ENCODE results near the gene UQCRQ.

The UQCRQ gene

GRCh38 chr5:132871459-132872284 lies 5.2 kb downstream of the UQCRQ start:
- no peak for DNase-seq

DNA sequence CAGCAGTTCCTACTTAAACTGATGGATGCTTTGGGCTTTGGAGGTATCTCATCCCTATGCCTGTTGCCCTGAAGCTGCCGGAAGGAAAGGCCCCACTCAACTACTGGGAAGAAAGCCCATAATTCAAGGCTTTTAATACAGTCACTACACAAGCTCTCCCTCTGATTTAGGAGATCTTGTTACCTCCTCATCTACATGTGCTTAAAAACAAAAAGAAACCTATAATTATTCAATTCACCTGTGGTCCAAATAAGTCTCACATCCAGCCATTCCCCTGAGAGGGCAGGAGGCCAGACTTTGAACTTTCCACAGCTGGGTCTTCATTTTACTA lies 6.3 kb downstream of the UQCRQ start:
- no peak for DNase-seq

DNA sequence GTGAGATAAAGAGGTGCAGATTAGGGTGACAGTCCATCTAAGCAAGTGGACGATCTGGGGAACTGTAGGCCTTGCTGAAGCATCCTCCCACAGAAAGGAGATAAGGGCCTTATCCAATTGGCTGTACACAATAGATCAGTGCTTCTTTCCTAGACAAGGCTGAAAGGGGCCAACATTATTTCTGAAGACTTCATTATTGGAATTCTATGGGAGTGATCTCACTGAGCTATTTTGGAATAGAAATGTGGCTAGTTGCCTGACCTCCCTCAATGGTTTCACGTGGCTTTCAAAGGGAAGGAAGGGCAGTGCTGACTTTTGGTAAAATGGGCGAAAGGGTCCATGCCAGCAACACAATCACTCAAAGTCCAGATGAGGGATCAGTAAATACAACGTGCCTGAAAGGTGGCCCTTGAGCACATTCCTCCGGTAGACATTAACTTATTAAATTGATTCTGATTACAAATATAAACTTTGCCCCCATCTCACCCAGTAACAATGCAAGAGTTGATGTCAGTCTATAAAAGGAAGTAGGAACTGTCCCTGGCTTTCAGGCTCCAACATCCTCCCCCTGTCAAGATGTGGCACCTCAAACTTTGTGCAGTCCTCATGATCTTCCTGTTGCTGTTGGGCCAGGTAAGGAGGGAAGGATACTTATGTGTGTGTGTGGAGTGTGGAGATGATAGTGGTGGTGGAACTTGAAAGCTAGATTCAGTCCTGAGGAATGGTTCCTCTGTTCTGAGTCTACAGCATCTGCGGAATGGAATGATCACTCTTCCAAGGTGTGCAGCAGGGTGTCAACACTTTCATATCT lies 6.9 kb downstream of the UQCRQ start, which contains the start of gene LEAP2:
Gene LEAP2, plus strand, starts transcription at position 550 of the 811 bp plus-strand sequence. Its CDS starts 27 bp downstream, at position 577.
- no peak for DNase-seq

DNA sequence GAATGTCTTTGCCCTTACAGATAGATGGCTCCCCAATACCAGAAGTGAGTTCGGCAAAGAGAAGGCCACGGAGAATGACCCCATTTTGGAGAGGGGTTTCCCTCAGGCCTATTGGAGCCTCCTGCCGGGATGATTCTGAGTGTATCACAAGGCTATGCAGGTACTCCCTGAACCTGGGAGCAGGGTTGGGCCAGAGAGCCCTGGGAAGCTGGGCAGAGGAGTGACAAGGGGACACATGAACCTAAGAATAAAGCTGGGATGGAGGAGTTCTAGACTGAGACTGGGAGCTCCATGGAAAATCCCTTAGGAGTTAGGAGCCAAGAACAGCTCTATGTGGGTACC lies 7.5 kb downstream of the UQCRQ start:
- DNase-seq, result no peak

DNA sequence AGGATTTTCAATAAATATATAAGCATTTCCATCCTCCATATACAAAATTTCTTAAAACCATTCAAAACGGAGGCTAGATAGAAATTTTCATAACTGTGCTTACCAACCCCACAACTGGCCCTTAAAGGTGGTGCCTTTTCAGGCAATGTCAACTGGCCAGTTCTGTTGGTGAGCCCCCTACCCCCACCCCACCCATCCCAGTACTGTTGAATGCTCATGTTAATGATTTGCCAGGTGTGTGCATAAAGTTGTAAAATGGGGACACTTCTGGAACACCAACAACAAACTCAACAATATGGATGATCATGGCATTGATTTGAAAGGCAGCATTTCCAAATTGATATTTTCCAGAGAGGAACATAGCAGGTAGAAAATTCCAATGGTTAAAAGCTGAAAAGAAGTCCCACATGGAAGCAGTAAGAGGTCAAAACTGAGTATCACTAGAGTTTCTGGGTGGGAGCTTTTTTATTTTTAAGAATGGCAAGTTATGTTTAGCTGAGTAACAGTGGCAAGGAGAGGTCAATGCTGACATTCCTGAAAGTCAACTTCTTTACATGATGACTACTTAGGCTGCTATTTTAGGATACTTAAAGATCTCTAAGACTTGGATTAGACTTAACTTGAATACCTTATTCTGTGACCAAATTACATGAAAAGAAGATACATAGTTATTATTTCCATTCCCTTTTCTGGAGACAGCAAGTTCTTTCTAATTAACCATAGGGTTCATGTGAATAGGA lies 9.7 kb downstream of the UQCRQ start:
- DNase-seq, result no peak

DNA sequence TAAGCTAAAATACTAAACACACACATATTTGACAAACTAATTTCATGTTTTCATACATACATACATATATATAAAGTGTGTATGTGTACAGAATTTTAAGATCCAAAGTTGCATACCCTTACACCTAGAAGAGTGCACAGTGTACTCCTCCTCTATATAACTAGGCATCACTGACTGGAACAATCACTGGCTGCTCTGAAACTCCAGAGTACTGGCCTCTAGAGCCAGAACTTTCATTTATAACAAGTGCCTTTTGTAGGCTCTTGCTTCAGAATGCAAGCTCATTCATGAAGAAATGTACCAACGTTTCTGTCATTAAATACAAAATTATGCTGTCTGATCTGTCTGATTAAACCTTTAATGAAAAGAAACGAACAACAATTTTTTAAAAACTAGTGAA lies 11.0 kb downstream of the UQCRQ start:
- DNase-seq, result no peak

DNA sequence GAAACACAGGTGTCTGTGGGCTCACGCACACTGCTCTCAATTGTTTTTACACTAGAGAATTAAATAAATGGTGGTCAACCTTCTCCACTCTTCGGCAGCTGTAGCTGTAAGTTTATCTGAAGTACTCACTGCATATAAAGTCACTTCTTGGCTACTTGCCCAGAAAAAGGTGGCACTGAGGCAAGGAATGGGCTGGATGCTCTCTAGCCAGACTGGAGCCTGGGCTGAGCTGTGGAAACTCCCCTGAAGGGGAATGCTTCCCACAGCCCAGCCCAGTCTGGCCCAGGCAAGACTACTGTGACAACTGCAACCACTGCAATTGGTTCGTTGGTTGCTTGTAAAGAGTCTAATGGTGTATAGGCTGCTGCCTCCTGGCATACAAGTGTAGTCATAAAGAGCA lies 11.5 kb downstream of the UQCRQ start:
- DNase-seq, result no peak

GRCh38 chr5:132883261-132883834 lies 16.9 kb downstream of the UQCRQ start:
- DNase-seq, result peak; percentile 73 to 78

- no peak for DNase-seq
Observed at GRCh38 chr5:132884548-132884947, 18.1 kb downstream of the UQCRQ start.

GRCh38 chr5:132886064-132886823 lies 19.8 kb downstream of the UQCRQ start:
- no peak for DNase-seq

DNA sequence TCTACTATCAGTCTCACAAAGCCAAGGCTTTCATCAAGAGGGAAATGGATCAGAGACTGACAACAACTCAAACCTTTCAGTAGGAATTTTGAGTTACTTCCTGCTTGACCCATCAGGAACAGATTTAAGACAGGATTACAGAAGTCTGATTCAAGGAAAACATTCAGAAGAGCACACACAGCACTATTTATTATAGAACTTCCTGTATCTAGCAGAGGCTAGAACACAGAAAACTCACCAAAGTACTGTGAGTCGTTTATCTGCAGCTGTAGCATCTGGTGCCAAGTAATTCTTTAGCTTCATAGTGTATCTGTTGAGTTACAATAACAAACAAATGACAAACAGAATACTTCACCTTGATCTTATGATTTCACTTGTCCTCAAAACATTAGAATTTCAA lies 20.8 kb downstream of the UQCRQ start:
- no peak for DNase-seq

DNA sequence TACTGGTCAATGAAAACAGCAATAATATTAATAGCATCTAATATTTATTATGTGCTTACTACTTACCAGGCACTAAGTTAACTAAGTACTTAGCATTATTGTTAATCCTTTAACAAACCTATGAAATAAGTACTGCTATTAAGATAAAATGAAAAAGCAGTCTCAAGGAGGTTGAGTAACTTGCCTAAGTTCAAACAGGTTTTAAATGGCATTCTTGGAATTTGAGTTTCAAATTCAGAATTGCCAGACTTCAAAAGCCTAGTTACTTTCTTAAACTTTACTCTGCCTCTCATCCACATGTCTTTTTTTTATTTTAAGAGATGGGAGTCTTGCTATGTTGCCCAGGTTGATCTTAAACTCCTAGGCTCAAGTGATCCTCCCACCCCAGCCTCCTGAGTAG lies 23.1 kb downstream of the UQCRQ start:
- DNase-seq, result no peak

- no peak for DNase-seq
Observed at GRCh38 chr5:132890817-132891216, 24.4 kb downstream of the UQCRQ start.

DNA sequence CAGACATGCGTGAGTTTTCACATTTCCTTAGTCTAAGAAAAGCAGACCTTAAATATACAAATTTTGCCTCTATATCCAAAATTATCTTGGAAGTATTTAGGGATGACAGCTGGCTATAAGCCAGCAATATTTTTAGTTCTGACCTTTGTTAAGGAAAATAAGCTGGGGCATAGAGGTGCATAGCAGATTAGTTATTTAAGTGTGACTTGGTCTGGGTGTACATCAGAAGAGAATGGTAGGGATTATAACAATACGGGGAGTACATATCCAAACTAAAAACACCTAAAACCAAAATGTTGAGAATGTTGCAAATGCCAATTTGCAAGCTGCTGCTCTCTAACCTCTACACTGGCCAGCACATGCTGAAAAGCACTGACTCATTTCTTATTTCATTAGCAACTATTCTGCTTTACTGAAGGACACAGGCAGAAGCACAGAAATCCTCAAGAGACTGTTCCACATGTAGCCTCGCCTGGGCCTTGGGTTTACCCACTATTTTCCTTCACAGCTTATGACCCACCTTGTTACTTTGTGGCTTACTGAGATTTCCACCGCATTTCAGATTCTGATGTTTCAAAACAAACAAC lies 29.4 kb downstream of the UQCRQ start:
- DNase-seq, result no peak

GRCh38 chr5:132896685-132897084 lies 30.2 kb downstream of the UQCRQ start:
- no peak for DNase-seq

GRCh38 chr5:132898094-132898493 lies 31.7 kb downstream of the UQCRQ start:
- DNase-seq, result no peak

GRCh38 chr5:132901036-132901435 lies 34.6 kb downstream of the UQCRQ start:
- DNase-seq, result no peak

- no peak for DNase-seq
Observed at GRCh38 chr5:132901730-132902129, 35.3 kb downstream of the UQCRQ start.

DNA sequence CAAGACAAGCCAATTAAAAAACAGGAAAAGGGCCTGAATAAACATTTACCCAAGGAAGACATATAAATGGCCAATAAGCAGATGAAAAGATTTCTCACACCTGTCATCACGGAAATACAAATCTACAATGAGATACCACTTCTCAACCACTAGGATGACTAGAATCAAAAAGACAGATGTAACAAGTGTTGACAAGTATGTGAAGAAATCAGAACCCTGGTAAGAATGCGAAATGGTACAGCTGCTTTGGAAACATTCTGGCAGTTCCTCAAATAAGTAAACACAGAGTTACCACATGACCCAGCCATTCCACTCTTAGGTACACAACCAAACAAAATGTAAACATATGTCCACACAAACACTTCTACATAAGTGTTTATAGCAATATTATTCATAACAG lies 39.5 kb downstream of the UQCRQ start:
- no peak for DNase-seq

GRCh38 chr5:132907161-132907560 lies 40.7 kb downstream of the UQCRQ start:
- no peak for DNase-seq

- DNase-seq, result no peak
Observed at GRCh38 chr5:132909702-132910101, 43.3 kb downstream of the UQCRQ start.

- no peak for DNase-seq
Observed at GRCh38 chr5:132915681-132916080, 49.2 kb downstream of the UQCRQ start.
